HEK293 (cell line): ENCODE results near the gene TRMT10A.

ENCODE experiments used
- CTCF ChIA-PET: fragments of 350-600 bp; formaldehyde crosslinking; extraction: SDS; loops from one replicate; lab custom pipeline; 2021; ENCODE audit warnings: antibody characterized with exemption; lab: Yijun Ruan, JAX
- POLR2A ChIA-PET: fragments of 300-600 bp; formaldehyde crosslinking; extraction: SDS; loops from one replicate; lab custom pipeline; 2020; ENCODE audit warnings: antibody characterized with exemption, inconsistent platforms; lab: Yijun Ruan, JAX
- H3K27ac ChIP-seq: fragments of 200-500 bp; sonication (Bioruptor generic); 2 replicates; pipeline ENCODE4 v1.5.1; 2014; ENCODE audit warnings: low read depth, low read length, control low read depth, inconsistent platforms; ENCODE audit errors: extremely low read depth
- H3K36me3 ChIP-seq, 2 experiments: fragments of 200-500 bp in 1 of 2; sonication (Bioruptor generic) in 1 of 2; 1 replicate in 1 of 2; 2 replicates in 1 of 2; pipeline ENCODE4 v1.5.1; 2014 to 2017; ENCODE audit warnings: inconsistent platforms in 2 of 2, low read length in 2 of 2; ENCODE audit not compliant: control insufficient read depth in 2 of 2, insufficient read depth in 1 of 2
- H3K4me1 ChIP-seq: fragments of 200-500 bp; sonication (Bioruptor generic); 2 replicates; pipeline ENCODE4 v1.5.1; 2014; ENCODE audit warnings: mild to moderate bottlenecking, low read length, inconsistent platforms; ENCODE audit not compliant: control insufficient read depth, insufficient read depth
- H3K4me3 ChIP-seq: 2 replicates; pipeline ENCODE4 v1.5.1; 2011; ENCODE audit warnings: low read depth, mild to moderate bottlenecking, control low read depth, low read length, moderate library complexity
- H3K9me3 ChIP-seq: fragments of 200-500 bp; sonication (Bioruptor generic); 2 replicates; pipeline ENCODE4 v1.5.1; 2014; ENCODE audit warnings: low read depth, low read length, inconsistent platforms; ENCODE audit not compliant: control insufficient read depth, insufficient read depth
- GLI4 ChIP-seq: fragments of 450-650 bp; formaldehyde crosslinking; IDR thresholded peaks from 2 replicates; pipeline ENCODE4 v1.5.1; 2016; ENCODE audit warnings: missing biosample characterization, missing genetic modification characterization
- GLIS1 ChIP-seq: fragments of 450-650 bp; formaldehyde crosslinking; IDR thresholded peaks from 2 replicates; pipeline ENCODE4 v1.5.1; 2016; ENCODE audit warnings: missing biosample characterization, missing genetic modification characterization
- GLIS2 ChIP-seq: fragments of 450-650 bp; formaldehyde crosslinking; IDR thresholded peaks from 2 replicates; pipeline ENCODE4 v1.5.1; 2016; ENCODE audit warnings: missing biosample characterization, missing genetic modification characterization
- KLF17 ChIP-seq: fragments of 450-650 bp; formaldehyde crosslinking; IDR thresholded peaks from 2 replicates; pipeline ENCODE4 v1.5.1; 2016; ENCODE audit warnings: missing biosample characterization, missing genetic modification characterization
- OVOL3 ChIP-seq: fragments of 450-650 bp; formaldehyde crosslinking; IDR thresholded peaks from 2 replicates; pipeline ENCODE4 v1.5.1; 2016; ENCODE audit warnings: missing biosample characterization, missing genetic modification characterization
- YY1 ChIP-seq: fragments of 450-650 bp; formaldehyde crosslinking; IDR thresholded peaks from 2 replicates; pipeline ENCODE4 v1.5.1; 2018; ENCODE audit warnings: missing biosample characterization, missing genetic modification characterization
- ZBTB1 ChIP-seq: fragments of 450-650 bp; formaldehyde crosslinking; IDR thresholded peaks from 2 replicates; pipeline ENCODE4 v1.5.1; 2016; ENCODE audit warnings: missing biosample characterization, missing genetic modification characterization
- ZBTB44 ChIP-seq: fragments of 450-650 bp; IDR thresholded peaks from 2 replicates; pipeline ENCODE4 v1.5.1; 2018; ENCODE audit warnings: missing biosample characterization, mild to moderate bottlenecking, missing genetic modification characterization
- ZEB2 ChIP-seq: fragments of 450-650 bp; formaldehyde crosslinking; IDR thresholded peaks from 2 replicates; pipeline ENCODE4 v1.5.1; 2016; ENCODE audit warnings: missing biosample characterization, missing genetic modification characterization
- ZNF132 ChIP-seq: fragments of 450-650 bp; formaldehyde crosslinking; IDR thresholded peaks from 2 replicates; pipeline ENCODE4 v1.5.1; 2017; ENCODE audit warnings: missing biosample characterization, missing genetic modification characterization, borderline replicate concordance
- ZNF202 ChIP-seq: fragments of 450-650 bp; formaldehyde crosslinking; IDR thresholded peaks from 2 replicates; pipeline ENCODE4 v1.5.1; 2016; ENCODE audit warnings: missing biosample characterization, missing genetic modification characterization, borderline replicate concordance
- ZNF394 ChIP-seq: fragments of 450-650 bp; formaldehyde crosslinking; IDR thresholded peaks from 2 replicates; pipeline ENCODE4 v1.5.1; 2016; ENCODE audit warnings: missing biosample characterization, missing genetic modification characterization, mild to moderate bottlenecking, moderate library complexity, borderline replicate concordance
- ZNF449 ChIP-seq: fragments of 450-650 bp; formaldehyde crosslinking; IDR thresholded peaks from 2 replicates; pipeline ENCODE4 v1.5.1; 2017; ENCODE audit warnings: missing biosample characterization, mild to moderate bottlenecking, missing genetic modification characterization, moderate library complexity
- ZNF473 ChIP-seq: fragments of 450-650 bp; formaldehyde crosslinking; IDR thresholded peaks from 2 replicates; pipeline ENCODE4 v1.5.1; 2017; ENCODE audit warnings: missing biosample characterization, missing genetic modification characterization
- ZNF521 ChIP-seq: fragments of 450-650 bp; formaldehyde crosslinking; IDR thresholded peaks from 2 replicates; pipeline ENCODE4 v1.5.1; 2017; ENCODE audit warnings: missing biosample characterization, mild to moderate bottlenecking, missing genetic modification characterization
- ZNF555 ChIP-seq: fragments of 450-650 bp; formaldehyde crosslinking; conservative IDR thresholded peaks from 2 replicates; pipeline ENCODE4 v1.5.1; 2017; ENCODE audit warnings: missing biosample characterization, mild to moderate bottlenecking, missing genetic modification characterization, inconsistent platforms
- ZNF580 ChIP-seq: fragments of 450-650 bp; formaldehyde crosslinking; IDR thresholded peaks from 2 replicates; pipeline ENCODE4 v1.5.1; 2016; ENCODE audit warnings: missing biosample characterization, missing genetic modification characterization
- ZNF610 ChIP-seq: fragments of 450-650 bp; formaldehyde crosslinking; IDR thresholded peaks from 2 replicates; pipeline ENCODE4 v1.5.1; 2016; ENCODE audit warnings: missing biosample characterization, missing genetic modification characterization, borderline replicate concordance
- ZNF629 ChIP-seq: fragments of 450-650 bp; formaldehyde crosslinking; IDR thresholded peaks from 2 replicates; pipeline ENCODE4 v1.5.1; 2017; ENCODE audit warnings: missing biosample characterization, missing genetic modification characterization
- ZNF692 ChIP-seq: fragments of 450-650 bp; formaldehyde crosslinking; IDR thresholded peaks from 2 replicates; pipeline ENCODE4 v1.5.1; 2016; ENCODE audit warnings: missing biosample characterization, missing genetic modification characterization
- ZNF792 ChIP-seq: fragments of 450-650 bp; formaldehyde crosslinking; IDR thresholded peaks from 2 replicates; pipeline ENCODE4 v1.5.1; 2016; ENCODE audit warnings: missing biosample characterization, missing genetic modification characterization
- ZSCAN23 ChIP-seq: fragments of 450-650 bp; formaldehyde crosslinking; IDR thresholded peaks from 2 replicates; pipeline ENCODE4 v1.5.1; 2016; ENCODE audit warnings: missing biosample characterization, missing genetic modification characterization
- TF ChIP-seq, protein P1 (sequence below): fragments of 450-650 bp; formaldehyde crosslinking; IDR thresholded peaks from 2 replicates; pipeline ENCODE4 v1.5.0; 2017; ENCODE audit warnings: missing biosample characterization, missing genetic modification characterization, borderline replicate concordance

The TRMT10A gene

DNA sequence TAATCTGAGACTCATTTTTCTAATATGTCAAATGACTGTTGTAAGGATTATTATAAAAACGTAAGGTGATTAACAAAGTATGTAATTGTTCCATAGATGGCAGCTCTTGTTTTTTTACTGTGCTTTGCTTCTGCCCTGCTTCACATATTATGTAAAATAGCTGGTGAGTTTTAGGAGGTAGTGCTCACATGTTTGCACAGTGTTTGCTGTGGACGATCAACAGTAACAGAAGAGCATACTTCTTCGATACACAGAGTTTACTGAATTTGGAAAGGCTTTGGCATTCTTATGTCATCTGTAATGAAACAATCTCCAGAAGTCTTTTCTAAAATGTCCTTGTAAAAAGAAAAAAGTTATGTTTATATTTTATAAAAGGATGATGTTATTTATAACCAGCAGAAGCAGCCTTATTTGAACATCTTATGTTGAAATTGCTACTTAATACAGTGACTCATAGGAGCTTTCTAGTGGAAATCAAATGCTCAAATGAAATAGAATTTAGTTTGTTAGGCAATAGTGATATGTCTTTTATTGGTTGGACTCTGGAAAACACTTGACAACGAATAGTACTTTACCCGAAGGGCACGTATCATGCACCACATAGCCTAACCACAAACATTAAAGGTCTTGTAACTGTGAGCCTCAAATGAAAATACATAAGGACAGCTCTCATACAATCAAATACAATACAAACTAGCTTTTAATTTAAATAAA is 8.8 kb upstream of the TRMT10A start:
- TF ChIP-seq ZNF521 (tag by site-specific recombination) (no peak), ZNF394 (no peak), ZNF132 (no peak), ZEB2 (tag by site-specific recombination) (no peak), YY1 (tag by site-specific recombination) (no peak), ZNF692 (tag by site-specific recombination) (no peak), ZBTB1 (tag by site-specific recombination) (no peak), ZNF610 (tag by site-specific recombination) (no peak)
- H3K4me1 ChIP-seq: no peaks in the 10 kb centered on the region
- ChIA-PET POLR2A (no interaction called here), CTCF (no interaction called here)
- H3K27ac ChIP-seq: no peak overlapping the region
- H3K36me3 ChIP-seq: no peaks in the 10 kb centered on the region
- no peak overlapping the region for H3K4me3 ChIP-seq
- H3K9me3 ChIP-seq: no peaks in the 10 kb centered on the region

GRCh38 chr4:99571883-99572282 is 8.0 kb upstream of the TRMT10A start:
- ChIA-PET CTCF (interaction anchor here (0.6 kb wide), 1 partner anchor 119 kb away, joined by 3 read pairs; no protein-coding TSS in a partner anchor), POLR2A (no interaction called here)
- no peaks in the 10 kb centered on the region for H3K4me1 ChIP-seq
- H3K9me3 ChIP-seq: no peaks in the 10 kb centered on the region
- no peak overlapping the region for H3K4me3 ChIP-seq
- TF ChIP-seq, protein P1, sequence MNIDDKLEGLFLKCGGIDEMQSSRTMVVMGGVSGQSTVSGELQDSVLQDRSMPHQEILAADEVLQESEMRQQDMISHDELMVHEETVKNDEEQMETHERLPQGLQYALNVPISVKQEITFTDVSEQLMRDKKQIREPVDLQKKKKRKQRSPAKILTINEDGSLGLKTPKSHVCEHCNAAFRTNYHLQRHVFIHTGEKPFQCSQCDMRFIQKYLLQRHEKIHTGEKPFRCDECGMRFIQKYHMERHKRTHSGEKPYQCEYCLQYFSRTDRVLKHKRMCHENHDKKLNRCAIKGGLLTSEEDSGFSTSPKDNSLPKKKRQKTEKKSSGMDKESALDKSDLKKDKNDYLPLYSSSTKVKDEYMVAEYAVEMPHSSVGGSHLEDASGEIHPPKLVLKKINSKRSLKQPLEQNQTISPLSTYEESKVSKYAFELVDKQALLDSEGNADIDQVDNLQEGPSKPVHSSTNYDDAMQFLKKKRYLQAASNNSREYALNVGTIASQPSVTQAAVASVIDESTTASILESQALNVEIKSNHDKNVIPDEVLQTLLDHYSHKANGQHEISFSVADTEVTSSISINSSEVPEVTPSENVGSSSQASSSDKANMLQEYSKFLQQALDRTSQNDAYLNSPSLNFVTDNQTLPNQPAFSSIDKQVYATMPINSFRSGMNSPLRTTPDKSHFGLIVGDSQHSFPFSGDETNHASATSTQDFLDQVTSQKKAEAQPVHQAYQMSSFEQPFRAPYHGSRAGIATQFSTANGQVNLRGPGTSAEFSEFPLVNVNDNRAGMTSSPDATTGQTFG (tag by site-specific recombination): no peak
- no peak for TF ChIP-seq ZNF473 (tag by site-specific recombination)
- TF ChIP-seq ZNF132: no peak
- no peak for TF ChIP-seq ZBTB1 (tag by site-specific recombination)
- no peak for TF ChIP-seq ZNF555 (tag by site-specific recombination)
- no peak for TF ChIP-seq ZNF449 (tag by site-specific recombination)
- TF ChIP-seq ZSCAN23 (tag by site-specific recombination): no peak
- TF ChIP-seq GLIS1: no peak
- no peak for TF ChIP-seq ZNF629 (tag by site-specific recombination)
- TF ChIP-seq ZNF792 (tag by site-specific recombination): no peak
- TF ChIP-seq ZNF202 (tag by site-specific recombination): no peak
- TF ChIP-seq KLF17 (tag by site-specific recombination): no peak
- no peak for TF ChIP-seq ZBTB44
- TF ChIP-seq ZNF580 (tag by site-specific recombination): no peak
- no peak for TF ChIP-seq GLIS2 (tag by site-specific recombination)
- TF ChIP-seq GLI4 (tag by site-specific recombination): no peak
- TF ChIP-seq OVOL3 (tag by site-specific recombination): no peak
- no peaks in the 10 kb centered on the region for H3K36me3 ChIP-seq
- no peak overlapping the region for H3K27ac ChIP-seq
